HG02571 (cell line): ENCODE data around the gene CORO7.
A peak's percentile ranks its signal among the peaks of the same experiment; 100 is the strongest.

Experiments used
- ATAC-seq: cut with Tn5 transposase; IDR thresholded peaks from one replicate; pipeline ENCODE4 v1.9.1; 2021; ENCODE audit warnings: mild to moderate bottlenecking, moderate library complexity; ENCODE audit not compliant: unreplicated experiment

Gene CORO7

GRCh38 chr16:4373356-4373908 lies 43.0 kb downstream of the CORO7 start:
- ATAC-seq = no peak

DNA sequence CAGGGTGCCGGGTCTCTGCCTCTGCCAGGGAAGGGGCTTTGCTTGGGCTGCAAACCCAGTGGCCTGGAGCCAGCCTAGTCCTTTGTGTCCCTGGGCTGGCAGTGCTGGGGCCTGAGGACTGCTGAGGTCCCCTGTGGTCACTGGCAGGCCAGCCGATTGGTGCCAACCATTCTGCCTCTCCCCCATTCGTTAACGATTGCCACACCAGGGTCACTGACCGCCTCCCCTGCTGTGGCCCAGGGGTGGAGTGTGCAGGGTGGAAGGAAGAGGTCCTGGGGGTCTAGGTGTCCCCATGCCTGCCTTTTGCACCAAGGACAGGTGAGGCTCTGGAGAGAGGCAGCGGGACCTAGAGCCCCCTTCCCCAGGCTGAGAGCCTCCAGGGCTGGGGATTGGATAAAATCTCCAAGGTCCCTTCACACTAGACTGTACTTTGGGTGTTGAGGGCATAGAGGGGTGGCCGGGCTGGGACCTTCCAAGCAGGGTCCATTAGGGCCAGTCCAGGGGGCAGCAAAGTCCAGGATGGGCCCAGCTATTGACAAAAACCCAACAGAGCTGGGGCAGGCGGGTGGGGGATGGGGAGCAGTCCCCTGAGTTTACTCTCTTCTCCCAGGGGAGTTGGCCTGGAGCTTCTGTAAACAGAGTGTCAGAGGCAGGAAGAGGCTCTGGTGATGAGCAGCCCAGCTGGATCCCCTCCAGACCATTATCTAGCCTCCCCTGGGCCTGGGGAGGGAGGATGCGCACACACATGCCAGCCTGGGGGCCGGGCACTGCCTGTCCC lies 43.6 kb downstream of the CORO7 start:
- no peak for ATAC-seq

GRCh38 chr16:4372001-4372577 lies 44.3 kb downstream of the CORO7 start:
- no peak for ATAC-seq

DNA sequence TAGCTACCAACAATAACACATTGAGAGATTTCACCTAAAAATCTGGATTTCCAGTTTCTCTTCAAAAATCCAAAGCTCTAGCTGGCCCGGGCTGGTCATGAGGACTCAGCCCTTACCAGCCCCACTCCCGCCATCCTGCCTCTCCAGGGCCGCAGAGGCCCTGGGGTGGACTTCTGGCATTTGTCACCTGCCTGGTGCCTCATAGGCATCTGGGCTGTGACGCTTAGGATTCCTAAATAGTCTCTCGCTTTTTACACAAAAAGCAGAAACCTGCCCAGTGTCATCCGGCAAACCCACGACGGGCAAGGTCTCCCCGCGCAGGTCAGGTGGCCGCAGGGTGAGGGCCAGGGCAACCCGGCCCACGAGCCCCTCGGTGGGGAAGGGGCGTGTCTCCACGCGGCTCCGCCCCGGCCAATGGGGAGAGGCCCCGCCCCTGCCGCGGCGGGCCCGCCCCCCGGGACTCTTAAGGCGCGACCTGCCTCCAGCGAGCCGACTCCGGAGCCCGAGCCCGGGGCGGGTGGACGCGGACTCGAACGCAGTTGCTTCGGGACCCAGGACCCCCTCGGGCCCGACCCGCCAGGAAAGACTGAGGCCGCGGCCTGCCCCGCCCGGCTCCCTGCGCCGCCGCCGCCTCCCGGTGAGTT lies 44.9 kb downstream of the CORO7 start, which contains the start of gene VASN:
Gene VASN, plus strand, starts transcription at position 492 of the 644 bp plus-strand sequence. CDS start 9,030 bp downstream, outside the sequence.
- no peak for ATAC-seq

GRCh38 chr16:4370570-4371356 lies 45.6 kb downstream of the CORO7 start:
- ATAC-seq = no peak

DNA sequence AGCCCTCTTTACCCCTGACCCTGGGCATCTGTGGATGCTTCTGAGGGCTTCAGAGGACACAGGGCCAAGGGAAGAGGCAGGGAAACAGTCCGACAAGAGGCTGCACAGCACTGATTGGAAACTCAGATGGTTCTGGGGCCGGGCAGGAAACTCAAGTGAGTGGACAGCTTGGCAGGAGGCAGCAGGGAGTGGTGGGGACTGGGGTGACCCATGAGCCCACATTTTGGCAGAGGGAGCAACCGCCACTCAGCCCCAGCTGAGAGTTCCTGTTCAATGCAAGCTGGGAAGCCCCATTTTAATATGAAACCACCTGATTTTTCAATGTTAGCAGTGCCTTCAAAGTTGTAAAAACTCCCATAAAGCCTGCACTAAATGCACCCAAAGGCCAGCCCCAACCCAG lies 46.2 kb downstream of the CORO7 start:
- ATAC-seq = no peak

- no peak for ATAC-seq
These were observed 47.2 kb downstream of the CORO7 start for GRCh38 chr16:4369007-4369733.

- ATAC-seq = no peak
These were observed 49.0 kb downstream of the CORO7 start for GRCh38 chr16:4367393-4367856.

GRCh38 chr16:4366016-4366415 lies 50.4 kb downstream of the CORO7 start:
- ATAC-seq = no peak

DNA sequence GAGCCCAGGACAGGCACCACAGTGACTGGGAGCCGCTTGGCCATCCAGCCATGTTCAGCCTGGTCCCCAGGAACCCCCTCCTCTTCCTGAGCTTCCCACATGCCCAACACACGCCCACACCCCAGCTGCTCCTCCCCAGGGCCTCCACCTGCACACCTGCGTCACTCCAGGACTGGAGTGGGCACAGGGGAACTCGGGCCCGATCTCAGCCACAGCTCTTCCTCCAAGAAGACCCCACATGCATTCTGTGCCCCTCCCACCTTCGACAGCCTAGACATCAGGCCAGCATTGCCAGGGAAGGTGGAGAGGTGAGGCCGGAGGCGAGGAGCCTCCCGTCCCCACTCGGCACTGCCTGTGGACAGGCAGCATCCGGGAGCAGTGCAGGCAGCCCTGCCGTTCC lies 50.8 kb downstream of the CORO7 start:
- no peak for ATAC-seq

DNA sequence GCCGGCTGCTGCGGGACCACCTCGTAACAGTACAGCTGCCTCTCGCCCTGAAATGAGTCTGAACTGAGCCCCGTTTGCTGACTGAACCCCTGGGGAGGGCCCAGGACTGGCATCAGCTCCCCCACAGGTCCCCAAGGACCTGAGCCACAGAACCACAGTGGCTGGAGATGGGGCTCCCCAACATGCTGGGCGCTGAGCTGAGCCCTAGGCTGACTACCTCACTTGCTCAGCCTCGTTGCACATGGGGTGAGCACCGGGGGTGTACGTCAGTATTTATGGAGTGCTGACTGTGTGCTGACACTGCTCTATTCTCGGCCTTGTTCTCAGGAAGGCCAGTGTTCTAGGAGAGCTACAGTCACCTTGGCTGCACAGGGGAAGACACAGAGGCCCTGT lies 51.4 kb downstream of the CORO7 start:
- ATAC-seq = peak; percentile 51

- ATAC-seq = no peak
These were observed 52.0 kb downstream of the CORO7 start for GRCh38 chr16:4364196-4365013.

DNA sequence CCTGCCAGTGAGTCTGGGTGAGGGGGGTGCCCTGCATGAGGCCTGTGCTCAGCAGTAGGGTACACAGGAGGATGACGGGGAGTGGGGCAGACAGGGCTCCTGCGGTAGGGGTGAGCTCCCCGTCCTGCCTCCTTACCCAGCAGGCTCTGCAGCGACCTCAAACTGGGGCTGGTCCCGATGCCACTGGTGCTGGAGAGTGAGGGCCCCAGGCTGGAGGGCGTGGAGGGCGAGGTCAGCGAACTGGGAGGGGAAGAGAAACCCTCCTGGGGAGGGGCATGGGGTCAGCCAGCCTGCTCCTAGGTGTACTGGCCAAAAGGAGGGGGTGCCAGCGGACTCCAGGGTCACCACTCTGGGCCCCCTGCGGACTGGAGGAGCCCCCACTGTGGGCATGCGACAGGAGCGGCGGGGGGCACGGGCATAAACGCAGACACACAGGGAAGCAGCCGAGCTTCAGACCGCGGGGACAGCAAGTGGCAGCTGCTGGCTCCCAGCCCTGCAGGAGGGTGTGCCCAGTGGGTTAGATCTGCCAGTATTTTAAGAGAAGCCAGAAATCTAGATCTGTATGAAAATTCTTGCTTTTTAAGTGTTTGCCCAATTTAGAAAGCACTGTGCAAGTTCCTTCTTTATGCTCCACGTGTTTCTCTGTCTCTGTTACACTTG lies 53.8 kb downstream of the CORO7 start:
- ATAC-seq = no peak

DNA sequence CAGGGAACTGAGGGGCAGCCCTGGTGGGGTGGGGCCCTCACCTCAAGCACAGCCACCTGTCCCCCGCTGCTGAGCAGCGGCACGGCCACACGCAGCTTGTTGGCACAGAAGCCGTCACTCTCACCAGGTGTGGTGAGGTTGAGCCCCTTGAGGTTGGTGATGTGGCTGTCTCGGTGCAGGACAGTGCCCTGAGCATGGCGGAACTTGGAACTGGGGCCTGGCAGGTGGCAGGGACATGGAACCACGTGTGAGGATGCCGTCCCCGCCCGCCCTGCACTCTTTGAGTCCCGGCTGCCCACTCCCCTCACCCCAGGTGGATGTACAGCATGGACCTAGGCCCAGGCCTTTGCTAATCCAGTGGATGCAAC lies 54.5 kb downstream of the CORO7 start:
- no peak for ATAC-seq

- ATAC-seq = no peak
These were observed 55.1 kb downstream of the CORO7 start for GRCh38 chr16:4361033-4361943.

DNA sequence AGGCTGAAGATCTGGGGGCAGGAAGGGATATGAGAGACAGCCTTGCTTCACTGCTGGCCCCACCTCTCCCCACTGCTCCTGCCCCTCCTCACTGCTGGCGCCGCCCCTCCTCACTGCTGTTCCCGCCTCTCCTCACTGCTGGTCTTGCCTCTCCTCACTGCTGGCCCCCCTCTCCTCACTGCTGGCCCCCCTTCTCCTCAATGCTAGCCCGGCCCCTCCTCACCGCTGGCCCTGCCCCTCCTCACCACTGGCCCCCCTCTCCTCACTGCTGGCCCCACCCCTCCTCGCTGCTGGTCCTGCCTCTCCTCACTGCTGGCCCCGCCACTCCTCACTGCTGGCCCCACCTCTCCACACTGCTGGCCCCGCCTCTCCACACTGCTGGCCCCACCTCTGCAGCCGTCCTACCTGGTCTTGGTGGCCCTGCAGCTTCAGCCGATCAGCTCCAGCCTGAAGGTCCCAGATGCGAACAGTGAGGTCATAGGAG lies 55.8 kb downstream of the CORO7 start:
- ATAC-seq = no peak

GRCh38 chr16:4359914-4360313 lies 56.5 kb downstream of the CORO7 start:
- ATAC-seq = no peak
